ENCODE results near the gene CALD1. TPM values are rescaled to one million over a fixed set of nuclear protein-coding genes. Genes with fewer than 3 reads are reported as not detected.

Gene CALD1
- total and polyA plus RNA-seq, 8 donors: 146 to 1,007 (median 302) TPM

- no peaks in the 10 kb centered on the region for H3K9me3 ChIP-seq
These were observed 219.7 kb downstream of the CALD1 start for GRCh38 chr7:134999136-134999535.

GRCh38 chr7:135001390-135002165 is 222.1 kb downstream of the CALD1 start:
- DNase-seq: no peak
- intact Hi-C loops (cut with DNase I; ENCODE audit: low total_unique reads): no loop called here
- no peaks in the 10 kb centered on the region for H3K9me3 ChIP-seq
- peaks cover 0 to 14% (median 5%) of the 10 kb centered on the region in 4 donors for H3K4me1 ChIP-seq
- TF ChIP-seq POLR2A (IDR thresholded peaks at IDR 0.05): no peak
- TF ChIP-seq EP300 (IDR thresholded peaks at IDR 0.05): no peak
- no peak for TF ChIP-seq CTCF (IDR thresholded peaks at IDR 0.05)
- no peak for TF ChIP-seq POLR2AphosphoS5 (IDR thresholded peaks at IDR 0.05)
- H3K36me3 ChIP-seq: no peaks in the 10 kb centered on the region
- H3K4me3 ChIP-seq: no peak overlapping the region
- no peak overlapping the region for H3K27ac ChIP-seq
- no peaks in the 10 kb centered on the region for H3K27me3 ChIP-seq
- WGBS, 5 donors: 73 to 89% (median 82%) methylated on average over 1 of the region's 1 CpG

More at GRCh38 chr7:134999136-134999535, 219.7 kb downstream of the CALD1 start:
- Histone ChIP-seq H3K27ac (no peak overlapping the region), H3K36me3 (peaks cover 6 to 21% (median 17%) of the 10 kb centered on the region in 4 donors), H3K4me3 (no peak overlapping the region), H3K27me3 (no peaks in the 10 kb centered on the region), H3K4me1 (peaks cover 0 to 26% (median 11%) of the 10 kb centered on the region in 4 donors)
- 96 to 100% (median 98%) methylated on average over 3 of the region's 3 CpGs for WGBS, 5 donors
- TF ChIP-seq EP300 (IDR thresholded peaks at IDR 0.05) (no peak), CTCF (IDR thresholded peaks at IDR 0.05) (no peak), POLR2A (IDR thresholded peaks at IDR 0.05) (no peak), POLR2AphosphoS5 (IDR thresholded peaks at IDR 0.05) (no peak)
- DNase-seq: no peak
- intact Hi-C loops (cut with DNase I; ENCODE audit: low total_unique reads): loop anchor here (10.0 kb wide), 1 partner anchor 166 kb away; no protein-coding TSS in a partner anchor

GRCh38 chr7:135012229-135012628 is 232.8 kb downstream of the CALD1 start:
- H3K27ac ChIP-seq: no peak overlapping the region
- no peaks in the 10 kb centered on the region for H3K9me3 ChIP-seq
- no peaks in the 10 kb centered on the region for H3K27me3 ChIP-seq
- intact Hi-C loops (cut with DNase I; ENCODE audit: low total_unique reads): no loop called here
- no peak for DNase-seq
- H3K36me3 ChIP-seq: no peaks in the 10 kb centered on the region
- no peaks in the 10 kb centered on the region for H3K4me1 ChIP-seq
- TF ChIP-seq POLR2A (IDR thresholded peaks at IDR 0.05): no peak
- H3K4me3 ChIP-seq: no peak overlapping the region

Small RNA genes lying within 50 kb of the gene (small RNA-seq; reads per million reads assigned to genes)
- 0 reads per million in 4 donors for gene TUBB3P2

Other genes starting within 250 kb of the CALD1 start
- gene AKR1B15, start 230.5 kb upstream of the CALD1 start, total RNA-seq: under 1 TPM in 1 of 5 donors, not detected in 4; 0.72 TPM
- 1 to 10 TPM in 1 of 3 donors, under 1 TPM in 1, not detected in 1; 0.08 to 1.8 TPM for gene AKR1B15, start 230.5 kb upstream of the CALD1 start, polyA plus RNA-seq
- gene BPGM, start 132.8 kb upstream of the CALD1 start, total RNA-seq: 10 to 100 TPM in 3 of 5 donors, 1 to 10 TPM in 2; 4.7 to 47.3 (median 20.2) TPM
- 10 to 100 TPM; 13.0 to 22.5 (median 19.4) TPM for gene BPGM, start 132.8 kb upstream of the CALD1 start, polyA plus RNA-seq
- gene AGBL3, start 206.9 kb downstream of the CALD1 start, total RNA-seq: 1 to 10 TPM in 2 of 5 donors, under 1 TPM in 1, not detected in 2; 0.29 to 8.4 (median 2.9) TPM
- gene AGBL3, start 206.9 kb downstream of the CALD1 start, polyA plus RNA-seq: 1 to 10 TPM in 2 of 3 donors, under 1 TPM in 1; 0.93 to 1.4 (median 1.2) TPM

Measured in stomach (tissue), 9 donors.